Suprapubic skin (tissue), 3 donors: ENCODE measurements around the gene RNF150.

Experiments
- POLR2AphosphoS5 ChIP-seq, 3 donors: sonication (generic); formaldehyde crosslinking; IDR thresholded peaks; one replicate each; pipeline ENCODE4 v1.6.1; 2017; ENCODE audit warnings: antibody characterized with exemption in 3 of 3
- TF ChIP-seq, protein P1 (sequence below), 2 donors: fragments of 200-600 bp in 1 of 2; fragments of 450-650 bp in 1 of 2; sonication (generic) in 1 of 2; IDR thresholded peaks; one replicate each; pipeline ENCODE4 v1.5.1; 2016 to 2019; ENCODE audit warnings: antibody characterized with exemption in 2 of 2, mild to moderate bottlenecking in 1 of 2, moderate library complexity in 1 of 2

DNA sequence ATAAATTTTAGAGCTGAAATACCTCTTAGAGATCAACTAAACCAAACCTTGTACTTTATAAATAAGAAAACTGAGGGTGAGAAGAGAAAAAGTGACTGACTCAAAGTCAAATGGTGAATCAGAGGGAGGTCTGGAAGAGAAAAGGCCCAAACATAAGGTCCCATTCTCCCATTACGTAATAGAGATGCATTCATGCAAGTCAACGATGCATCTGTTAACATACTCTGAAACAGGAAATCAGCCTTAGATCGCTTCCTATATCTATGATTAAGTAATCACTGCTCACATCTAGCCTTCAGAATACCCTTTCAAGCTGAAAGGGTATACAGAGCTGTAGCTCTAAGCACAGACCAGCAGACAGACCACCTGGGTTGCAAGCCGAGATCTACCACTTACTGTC is 6.5 kb downstream of the RNF150 start:
- TF ChIP-seq, protein P1, sequence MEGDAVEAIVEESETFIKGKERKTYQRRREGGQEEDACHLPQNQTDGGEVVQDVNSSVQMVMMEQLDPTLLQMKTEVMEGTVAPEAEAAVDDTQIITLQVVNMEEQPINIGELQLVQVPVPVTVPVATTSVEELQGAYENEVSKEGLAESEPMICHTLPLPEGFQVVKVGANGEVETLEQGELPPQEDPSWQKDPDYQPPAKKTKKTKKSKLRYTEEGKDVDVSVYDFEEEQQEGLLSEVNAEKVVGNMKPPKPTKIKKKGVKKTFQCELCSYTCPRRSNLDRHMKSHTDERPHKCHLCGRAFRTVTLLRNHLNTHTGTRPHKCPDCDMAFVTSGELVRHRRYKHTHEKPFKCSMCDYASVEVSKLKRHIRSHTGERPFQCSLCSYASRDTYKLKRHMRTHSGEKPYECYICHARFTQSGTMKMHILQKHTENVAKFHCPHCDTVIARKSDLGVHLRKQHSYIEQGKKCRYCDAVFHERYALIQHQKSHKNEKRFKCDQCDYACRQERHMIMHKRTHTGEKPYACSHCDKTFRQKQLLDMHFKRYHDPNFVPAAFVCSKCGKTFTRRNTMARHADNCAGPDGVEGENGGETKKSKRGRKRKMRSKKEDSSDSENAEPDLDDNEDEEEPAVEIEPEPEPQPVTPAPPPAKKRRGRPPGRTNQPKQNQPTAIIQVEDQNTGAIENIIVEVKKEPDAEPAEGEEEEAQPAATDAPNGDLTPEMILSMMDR (IDR thresholded peaks at IDR 0.05): no peak
- TF ChIP-seq POLR2AphosphoS5 (IDR thresholded peaks at IDR 0.05): no peak
